SW 1271 (cell line): ENCODE data around the gene SMAD3.

ENCODE experiments used
- DNase-seq, 2 experiments: peaks; one replicate each; lab custom pipeline; 2025; lab: John Stamatoyannopoulos, UW

SMAD3 gene

GRCh38 chr15:67127965-67128364, 62.6 kb downstream of the SMAD3 start:
- DNase-seq: peak; percentile 79 to 91

GRCh38 chr15:67130166-67130565, 64.8 kb downstream of the SMAD3 start:
- no peak for DNase-seq

GRCh38 chr15:67130673-67131601, 65.5 kb downstream of the SMAD3 start:
- no peak for DNase-seq

DNA sequence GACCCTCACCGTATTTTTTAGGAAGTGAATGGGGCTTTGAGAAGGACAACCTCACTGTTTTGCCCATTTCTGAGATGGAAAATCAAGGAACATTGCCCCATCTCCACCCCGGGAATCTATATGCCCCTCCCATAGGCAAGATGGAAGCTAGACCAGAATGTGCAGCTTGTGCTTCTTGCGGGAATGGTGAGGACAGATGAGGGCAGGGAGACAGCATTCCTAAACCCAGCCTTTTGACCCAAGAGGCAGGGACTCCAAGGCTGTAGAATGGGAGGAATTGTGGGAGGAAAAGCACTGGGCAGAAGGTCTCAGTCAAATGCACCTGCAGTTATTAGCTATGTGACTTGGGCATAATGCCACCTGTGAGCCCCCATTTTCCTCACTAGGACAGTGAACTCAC, 66.9 kb downstream of the SMAD3 start:
- DNase-seq: no peak

DNA sequence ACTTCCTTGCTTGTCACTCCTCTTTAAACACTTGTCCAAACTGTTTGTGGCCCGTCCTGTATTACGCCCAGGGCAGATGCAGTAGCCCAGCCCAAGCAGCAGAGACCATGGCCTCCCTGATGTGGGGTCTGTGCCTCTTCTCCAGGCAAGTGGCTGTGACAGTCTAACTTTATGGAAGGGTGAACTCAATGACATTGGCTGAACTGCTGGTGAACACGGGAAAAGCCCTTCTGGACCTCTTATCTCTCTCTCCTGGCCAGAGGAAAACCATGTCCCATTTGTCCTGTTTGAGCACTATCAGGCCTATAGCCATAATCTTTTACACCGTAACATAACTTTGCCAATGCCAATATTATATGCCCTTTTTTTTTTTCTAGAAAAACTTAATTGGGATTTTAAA, 67.6 kb downstream of the SMAD3 start:
- no peak for DNase-seq

- DNase-seq: no peak
Measured at GRCh38 chr15:67133738-67134066, 68.3 kb downstream of the SMAD3 start.

GRCh38 chr15:67134067-67134838, 68.9 kb downstream of the SMAD3 start:
- DNase-seq: peak in 1 of 2 experiments; percentile 50

DNA sequence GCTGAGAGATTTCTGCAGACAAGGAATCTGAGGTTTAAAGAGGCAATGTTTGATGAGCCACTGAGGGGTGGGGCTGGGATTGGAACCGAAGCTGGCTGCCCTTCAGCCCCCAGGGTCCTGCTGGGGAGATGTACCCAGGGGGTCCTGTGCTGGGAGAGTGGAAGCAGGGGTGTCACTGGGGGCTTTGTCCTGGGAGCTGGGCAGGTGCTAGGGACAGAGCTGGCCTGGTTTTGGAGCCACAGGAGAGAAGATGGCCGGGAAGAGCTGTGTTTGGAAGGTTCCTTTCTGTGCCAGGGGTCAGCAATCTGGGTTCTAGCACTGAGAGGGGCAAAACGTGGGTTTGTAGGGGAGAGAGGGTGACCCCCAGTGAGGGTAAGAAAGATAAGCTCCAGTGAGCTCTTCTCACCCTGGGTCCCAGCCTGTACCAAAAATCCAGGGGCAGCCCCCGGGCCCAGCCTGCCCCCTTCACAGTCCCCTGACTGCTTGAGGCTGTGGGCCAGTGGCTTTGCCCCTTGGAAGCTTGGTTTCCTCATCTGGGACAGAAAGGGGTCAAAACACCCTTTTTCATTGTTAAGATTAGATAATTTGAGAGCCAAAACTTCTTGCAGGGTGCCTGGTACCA, 69.6 kb downstream of the SMAD3 start:
- no peak for DNase-seq

DNA sequence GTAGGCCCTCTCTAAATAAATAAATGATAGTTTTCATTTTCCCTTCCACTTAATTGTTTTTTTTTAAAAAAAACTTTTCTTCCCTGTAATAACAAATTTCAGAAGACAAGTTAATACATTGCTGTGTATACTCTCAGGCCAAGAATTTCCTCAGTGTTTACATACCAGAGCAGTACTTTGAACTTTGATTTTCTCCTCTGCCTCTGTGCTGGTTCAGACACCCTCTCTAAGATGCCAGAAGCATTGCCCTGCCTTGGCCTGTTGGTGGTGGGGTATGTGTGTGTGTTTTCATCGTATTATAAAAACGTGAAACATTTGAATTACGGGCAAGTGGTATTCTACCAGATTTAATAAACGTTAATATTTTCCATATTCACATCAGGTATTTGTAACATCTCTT, 70.1 kb downstream of the SMAD3 start:
- no peak for DNase-seq

DNA sequence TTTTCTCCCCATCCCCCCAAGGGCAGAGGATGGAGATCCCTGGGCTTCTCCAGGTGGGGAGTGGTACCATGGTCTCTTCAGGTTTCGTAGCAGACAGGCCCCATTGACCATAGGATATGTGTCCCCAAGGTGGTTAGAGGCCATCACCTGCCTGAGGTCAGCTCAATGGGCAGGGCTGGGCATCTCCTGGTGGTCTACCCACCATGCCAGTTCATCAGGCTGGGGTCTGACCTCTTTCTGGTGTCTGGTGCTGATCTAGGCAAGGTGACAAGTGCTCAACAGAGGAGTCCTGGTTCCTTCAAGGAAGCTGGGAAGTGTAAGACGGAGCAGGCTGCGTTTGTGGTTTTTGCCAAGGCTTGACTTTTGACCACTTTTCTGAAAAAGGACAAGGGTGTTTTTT, 71.4 kb downstream of the SMAD3 start:
- DNase-seq: no peak

DNA sequence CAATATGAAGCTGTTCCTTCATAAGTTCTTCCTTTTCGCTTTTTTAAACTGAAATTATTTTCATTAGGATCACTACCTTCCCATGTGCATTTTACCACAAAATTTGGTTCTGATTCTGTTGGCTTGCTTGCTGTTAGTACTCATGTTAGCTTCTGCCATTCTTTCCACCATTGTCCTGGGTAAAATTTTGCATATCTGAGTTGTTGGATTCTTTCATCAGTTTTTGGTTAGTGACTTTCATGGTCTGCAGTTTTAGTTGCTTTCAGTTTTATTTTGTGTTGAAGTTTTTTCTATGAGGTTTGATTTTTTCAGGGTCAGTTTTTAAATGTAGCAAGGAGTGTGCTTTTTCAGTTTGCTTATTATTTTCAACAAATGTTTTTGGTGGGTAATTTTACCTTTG, 71.9 kb downstream of the SMAD3 start:
- DNase-seq: no peak

GRCh38 chr15:67137951-67138848, 72.8 kb downstream of the SMAD3 start:
- DNase-seq: no peak

DNA sequence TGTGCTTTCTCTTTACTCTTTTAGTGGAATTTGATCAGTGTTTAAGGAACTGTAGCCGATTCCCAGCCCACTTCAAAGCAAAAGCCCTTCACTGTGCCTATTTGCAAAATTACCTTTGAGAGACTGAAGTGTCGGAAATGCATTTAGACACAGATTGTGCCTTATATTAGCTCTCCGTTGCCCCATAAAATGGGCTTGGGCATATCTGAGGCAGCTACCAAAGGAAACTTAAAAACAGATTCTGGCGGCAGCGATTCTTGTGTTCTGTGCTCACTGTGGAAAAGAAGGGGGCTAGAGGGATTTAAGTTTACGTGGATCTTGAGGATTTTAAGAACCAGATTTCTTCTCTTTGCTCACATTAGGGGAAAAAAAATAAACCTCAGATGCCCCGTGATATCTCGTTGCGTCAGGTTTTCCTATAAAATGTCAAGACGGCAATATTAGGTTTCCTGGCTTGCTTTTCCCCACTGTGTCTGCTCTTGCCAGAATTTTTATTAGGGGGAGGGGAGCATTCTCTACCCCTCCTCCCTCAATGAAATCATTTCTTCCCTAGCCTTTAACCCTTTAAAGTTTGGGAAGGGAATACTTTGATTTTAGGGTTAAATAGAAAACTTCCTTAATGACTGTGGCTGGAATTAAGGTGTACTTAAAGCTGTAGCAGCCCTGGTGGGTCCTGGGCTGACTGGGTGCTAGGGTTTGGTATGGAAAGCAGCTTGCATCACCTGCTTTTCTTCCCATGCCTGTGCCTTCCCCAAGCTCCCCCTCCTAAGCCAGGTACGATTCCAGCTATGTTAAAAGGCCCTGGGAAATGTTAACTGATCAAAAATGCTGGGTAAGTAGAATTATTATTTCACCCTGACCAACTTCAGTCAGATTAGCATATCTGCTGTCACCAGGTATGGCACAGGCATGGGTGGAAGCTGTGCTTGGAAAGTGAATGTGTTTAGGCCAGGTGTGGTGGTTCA, 73.8 kb downstream of the SMAD3 start:
- no peak for DNase-seq

DNA sequence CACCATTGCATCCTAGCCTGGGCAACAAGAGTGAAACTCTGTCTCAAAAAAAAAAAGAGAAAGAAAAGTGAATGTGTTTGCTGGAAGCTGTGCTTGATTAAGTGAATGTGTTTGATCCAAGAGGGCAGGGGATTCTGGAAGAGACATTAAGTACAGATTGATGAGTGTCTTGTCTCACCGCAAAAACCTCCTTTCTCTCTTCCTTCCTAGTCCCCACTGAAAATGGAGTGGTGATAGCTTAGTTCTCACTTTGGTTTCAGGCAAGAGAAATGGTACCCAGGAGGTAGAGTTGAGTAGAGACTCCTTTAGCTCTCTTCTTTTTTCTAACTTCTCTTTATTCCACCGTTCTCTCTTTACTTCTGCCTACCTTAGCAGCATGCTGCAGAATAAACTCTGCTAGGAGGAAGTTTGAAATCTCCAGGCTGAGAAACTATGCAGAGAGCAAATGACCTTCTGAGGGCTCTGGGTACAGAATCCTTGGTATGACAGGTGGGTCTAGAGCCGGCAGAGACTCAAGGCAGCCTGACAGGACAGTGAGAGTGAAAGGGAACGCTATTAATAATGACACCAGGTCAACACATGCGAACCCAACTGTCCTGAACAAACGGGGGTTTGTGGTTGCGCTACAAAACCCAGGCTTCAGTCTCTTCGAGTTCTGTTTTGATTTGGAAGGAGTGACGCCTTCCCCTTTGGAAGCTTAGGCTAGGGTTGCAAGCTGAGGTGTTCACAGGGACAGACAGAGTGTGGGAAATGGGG, 74.9 kb downstream of the SMAD3 start:
- no peak for DNase-seq

DNA sequence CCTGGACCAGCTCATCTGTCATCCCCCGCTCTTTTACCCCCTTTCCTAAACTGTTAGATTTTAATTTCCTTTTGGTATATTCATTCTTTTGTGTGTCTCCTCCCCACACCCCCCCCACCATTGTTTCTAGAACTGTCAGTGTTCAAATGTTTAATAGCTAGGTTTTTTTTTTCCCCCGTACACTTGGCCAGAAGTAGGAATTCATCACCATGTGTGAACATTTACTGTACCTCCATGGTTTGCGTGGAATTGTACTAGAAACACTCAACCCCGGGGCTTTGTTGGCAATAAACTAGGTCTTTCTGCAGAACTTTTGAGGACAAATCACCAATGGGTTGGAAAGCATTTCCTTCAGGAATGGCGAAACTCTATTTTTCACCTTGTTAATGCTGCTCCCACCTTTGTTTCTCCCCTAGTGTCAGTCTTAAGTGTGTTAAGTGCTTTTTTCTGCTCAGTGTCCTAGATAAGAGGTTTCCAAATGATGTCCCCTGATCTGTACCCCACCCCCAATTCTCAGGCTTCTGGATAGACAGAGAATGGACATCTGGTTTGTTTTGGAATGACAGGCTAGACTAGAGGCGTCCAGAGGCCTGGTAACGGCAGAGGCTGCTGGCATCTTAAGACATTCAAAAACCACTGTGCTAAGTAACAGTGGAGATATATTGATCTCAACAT, 76.8 kb downstream of the SMAD3 start:
- no peak for DNase-seq

DNA sequence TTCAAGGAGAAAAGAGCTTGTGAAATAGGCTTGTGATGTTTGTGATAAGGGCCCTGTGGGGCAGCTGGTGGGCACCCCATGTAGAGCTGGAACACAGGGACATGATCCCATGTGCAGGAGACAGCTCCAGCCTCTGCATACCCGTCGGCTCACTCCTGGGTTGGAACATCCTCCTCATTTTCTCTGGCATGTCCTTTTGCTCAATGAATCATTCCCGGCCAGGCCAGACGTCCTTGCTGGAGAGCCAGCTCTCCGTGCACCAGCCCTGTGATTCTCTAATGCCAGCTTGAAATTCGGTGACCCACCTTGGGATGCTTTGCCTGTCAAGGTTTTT, 77.3 kb downstream of the SMAD3 start:
- peak; percentile 28 to 55 for DNase-seq

DNA sequence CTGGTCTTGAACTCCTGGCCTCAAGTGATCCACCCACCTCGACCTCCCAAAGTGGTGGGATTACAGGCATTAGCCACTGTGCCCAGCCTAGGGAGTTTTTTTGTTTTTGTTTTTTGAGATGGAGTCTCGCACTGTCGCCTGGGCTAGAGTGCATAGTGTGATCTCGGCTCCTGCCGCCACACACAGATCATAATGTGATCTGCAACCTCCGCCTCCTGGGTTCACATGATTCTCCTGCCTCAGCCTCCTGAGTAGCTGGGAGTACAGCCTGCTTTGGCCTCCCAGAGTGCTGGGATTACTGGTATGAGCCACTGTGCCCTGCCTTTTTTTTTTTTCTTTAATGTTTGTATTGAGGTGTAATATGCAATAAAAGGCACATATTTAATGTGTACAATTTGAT, 78.2 kb downstream of the SMAD3 start:
- DNase-seq: no peak

- no peak for DNase-seq
Measured at GRCh38 chr15:67144609-67145311, 79.4 kb downstream of the SMAD3 start.

GRCh38 chr15:67145312-67145610, 79.9 kb downstream of the SMAD3 start:
- DNase-seq: no peak
